ENCODE data around the gene ACOX3.
"Not testable (repeated sequence)": the region's sequence is repeated elsewhere in the genome, so short reads cannot be mapped to it uniquely, and the experiment has no call there.

The ACOX3 gene

GRCh38 chr4:8348071-8348470, 92.5 kb downstream of the ACOX3 start:
- DNase-seq: no peak

GRCh38 chr4:8347660-8348059, 92.9 kb downstream of the ACOX3 start:
- DNase-seq: no peak

- DNase-seq: no peak
Measured at GRCh38 chr4:8346838-8347605, 93.5 kb downstream of the ACOX3 start.

GRCh38 chr4:8345946-8346814, 94.3 kb downstream of the ACOX3 start:
- no peak for DNase-seq

- no peak for DNase-seq
Measured at GRCh38 chr4:8345053-8345945, 95.2 kb downstream of the ACOX3 start.

GRCh38 chr4:8344377-8344776, 96.1 kb downstream of the ACOX3 start:
- no peak for DNase-seq

GRCh38 chr4:8343967-8344331, 96.6 kb downstream of the ACOX3 start:
- DNase-seq: no peak

GRCh38 chr4:8343262-8343966, 97.1 kb downstream of the ACOX3 start:
- DNase-seq: no peak

- DNase-seq: no peak
Measured at GRCh38 chr4:8342651-8343261, 97.8 kb downstream of the ACOX3 start.

GRCh38 chr4:8341691-8342090, 98.8 kb downstream of the ACOX3 start:
- DNase-seq: no peak

GRCh38 chr4:8341281-8341680, 99.2 kb downstream of the ACOX3 start:
- not testable (repeated sequence) for DNase-seq

- no peak for DNase-seq
Measured at GRCh38 chr4:8340781-8341241, 99.7 kb downstream of the ACOX3 start.

- DNase-seq: no peak
Measured at GRCh38 chr4:8338351-8338961, 102.1 kb downstream of the ACOX3 start.

- no peak for DNase-seq
Measured at GRCh38 chr4:8336412-8337075, 104.0 kb downstream of the ACOX3 start.

GRCh38 chr4:8335848-8336247, 104.7 kb downstream of the ACOX3 start:
- no peak for DNase-seq

- no peak for DNase-seq
Measured at GRCh38 chr4:8334786-8335460, 105.6 kb downstream of the ACOX3 start.

GRCh38 chr4:8333726-8334460, 106.6 kb downstream of the ACOX3 start:
- DNase-seq: no peak

GRCh38 chr4:8332891-8333331, 107.6 kb downstream of the ACOX3 start:
- DNase-seq: no peak
